Measurements from ENCODE around the gene TRAF2. TPM values are rescaled to one million over a fixed set of nuclear protein-coding genes. Genes with fewer than 3 reads are reported as not detected.

The TRAF2 gene
- total RNA-seq, 4 donors from 2014 or later, result 5.0 to 10.8 (median 10.6) TPM

DNA sequence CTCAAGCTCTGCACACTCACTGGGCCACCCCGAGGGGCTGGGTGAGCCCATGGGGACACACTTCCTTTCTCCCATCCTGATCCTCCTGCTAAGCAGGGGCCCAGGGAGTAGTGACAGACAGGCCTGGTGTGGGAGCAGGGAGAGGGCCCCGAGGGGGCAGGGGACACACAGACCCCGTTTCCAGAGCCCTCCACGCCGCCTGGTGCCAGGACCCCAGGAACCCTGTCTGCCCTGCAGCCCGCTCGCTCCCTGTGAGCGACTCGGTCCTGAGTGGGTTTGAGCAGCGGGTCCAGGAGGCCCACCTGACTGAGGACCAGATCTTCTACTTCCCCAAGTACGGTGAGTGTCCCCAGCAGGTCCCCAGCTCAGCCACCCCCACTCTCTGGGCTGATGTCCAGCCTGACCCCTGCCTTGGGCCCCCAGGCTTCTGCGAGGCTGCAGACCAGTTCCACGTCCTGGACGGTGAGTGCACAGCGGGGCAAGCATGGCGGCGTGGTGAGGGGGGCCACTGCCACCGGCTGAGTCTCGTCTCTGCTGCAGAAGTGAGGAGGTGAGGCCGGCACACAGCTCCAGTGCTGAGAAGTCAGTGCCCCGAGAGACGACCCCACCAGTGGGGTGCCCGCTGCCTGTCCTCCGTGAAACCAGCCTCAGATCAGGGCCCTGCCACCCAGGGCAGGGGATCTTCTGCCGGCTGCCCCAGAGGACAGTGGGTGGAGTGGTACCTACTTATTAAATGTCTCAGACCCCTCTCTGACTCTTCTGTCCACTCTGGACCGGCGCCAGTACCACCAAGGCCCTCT is 60.1 kb downstream of the TRAF2 start:
- DNase-seq (ENCODE audit: low spot score in 2 of 2), result no peak
- 66 to 73% methylated on average over 10 to 19 of the region's 27 CpGs for WGBS, 2 donors
- Histone ChIP-seq H3K27ac (peak overlapping the region; percentile 61 to 92 (median 88)), H3K36me3 (peaks cover 4 to 20% (median 16%) of the 10 kb centered on the region in 3 donors), H3K4me3 (no peak overlapping the region), H3K27me3 (no peaks in the 10 kb centered on the region), H3K4me1 (peaks cover 0 to 87% (median 44%) of the 10 kb centered on the region in 4 donors), H3K9me3 (no peaks in the 10 kb centered on the region)
- TF ChIP-seq CTCF (IDR thresholded peaks at IDR 0.05) (no peak), EP300 (IDR thresholded peaks at IDR 0.05) (no peak), POLR2A (IDR thresholded peaks at IDR 0.05) (no peak)

DNA sequence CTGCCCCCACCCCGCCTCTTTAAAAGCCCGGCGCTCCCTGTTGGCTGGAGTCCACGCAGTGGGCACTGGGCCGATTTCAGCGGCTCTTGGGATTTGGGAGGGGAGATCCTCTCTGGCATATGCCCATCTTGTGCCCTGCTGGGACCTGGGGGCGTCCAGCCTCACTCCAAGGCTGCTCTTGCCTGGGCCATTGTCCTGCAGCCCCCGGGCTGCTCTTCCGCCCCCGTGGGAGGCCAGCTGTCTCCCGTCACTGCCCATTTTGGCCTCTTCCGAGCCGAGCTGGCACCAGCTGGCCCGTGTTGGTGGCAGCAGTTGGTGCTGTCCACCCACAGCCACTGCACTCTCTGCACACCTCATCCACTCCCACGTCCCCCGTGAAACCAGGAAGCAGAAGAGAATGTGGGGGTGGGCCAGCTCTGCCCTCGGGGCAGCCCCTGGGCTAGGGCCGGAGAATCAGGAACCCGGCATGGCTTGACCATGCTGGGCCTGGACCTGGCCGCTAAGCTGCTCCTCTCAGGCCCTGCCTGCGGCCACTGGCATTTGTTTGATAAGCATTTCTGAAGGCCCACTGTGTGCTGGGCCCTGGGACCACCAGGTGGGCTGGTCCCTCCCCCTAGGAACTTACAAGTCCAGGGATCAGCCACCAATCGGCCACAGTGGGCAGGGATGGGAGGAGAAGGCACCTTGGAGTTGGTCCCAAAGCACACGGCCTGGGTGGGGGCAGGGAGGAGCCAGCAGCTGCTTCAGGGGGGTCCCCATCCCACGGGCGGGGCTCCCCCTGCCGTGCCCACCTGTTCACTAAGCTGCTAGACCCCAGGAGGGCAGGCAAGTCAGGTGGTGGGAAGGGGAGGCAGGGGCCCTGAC is 60.9 kb downstream of the TRAF2 start:
- TF ChIP-seq POLR2A (IDR thresholded peaks at IDR 0.05) (no peak), EP300 (IDR thresholded peaks at IDR 0.05) (no peak), CTCF (IDR thresholded peaks at IDR 0.05) (no peak)
- Histone ChIP-seq H3K4me3 (no peak overlapping the region), H3K27me3 (no peaks in the 10 kb centered on the region), H3K27ac (peak overlapping the region; percentile 61 to 92 (median 88)), H3K36me3 (peaks cover 0 to 12% (median 7%) of the 10 kb centered on the region in 3 donors), H3K9me3 (no peaks in the 10 kb centered on the region), H3K4me1 (peaks cover 0 to 89% (median 50%) of the 10 kb centered on the region in 4 donors)
- WGBS, 2 donors, result 57 to 58% methylated on average over 20 of the region's 26 CpGs
- no peak for DNase-seq (ENCODE audit: low spot score in 2 of 2)

DNA sequence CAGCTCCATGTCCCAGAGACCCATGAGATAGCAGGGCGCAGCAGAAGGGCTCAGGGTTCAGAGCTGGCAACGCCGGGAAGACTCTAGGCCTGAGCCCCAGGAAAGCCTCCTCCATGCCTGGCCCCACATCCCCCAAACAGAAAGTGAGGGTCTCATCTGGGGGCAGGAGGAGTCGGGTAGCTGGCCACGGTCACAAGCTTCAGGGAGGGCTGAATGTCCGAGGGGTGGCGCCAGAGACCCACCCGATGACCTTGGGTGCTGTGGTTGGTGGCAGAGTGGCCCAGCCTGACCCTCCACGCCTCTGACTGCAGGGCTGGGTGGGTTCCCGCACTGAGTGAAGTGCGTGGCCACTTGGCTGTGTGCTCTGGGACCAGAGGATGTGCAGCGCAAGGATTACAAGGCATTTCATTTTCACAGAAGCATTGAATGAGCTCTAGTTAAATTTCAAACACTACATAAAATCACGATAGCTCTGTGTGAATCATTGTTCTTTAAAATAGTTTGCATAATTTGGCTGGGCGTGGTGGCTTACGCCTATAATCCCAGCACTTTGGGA is 61.7 kb downstream of the TRAF2 start:
- Histone ChIP-seq H3K9me3 (no peaks in the 10 kb centered on the region), H3K27ac (peak overlapping the region; percentile 61 to 92 (median 88)), H3K36me3 (peaks cover 0 to 4% (median 0%) of the 10 kb centered on the region in 3 donors), H3K27me3 (no peaks in the 10 kb centered on the region), H3K4me1 (peaks cover 0 to 88% (median 46%) of the 10 kb centered on the region in 4 donors), H3K4me3 (no peak overlapping the region)
- TF ChIP-seq CTCF (IDR thresholded peaks at IDR 0.05) (peak; percentile 41 to 80 (median 58)), POLR2A (IDR thresholded peaks at IDR 0.05) (no peak), EP300 (IDR thresholded peaks at IDR 0.05) (no peak)
- no peak for DNase-seq (ENCODE audit: low spot score in 2 of 2)
- WGBS, 2 donors, result 17 to 22% methylated on average over 12 to 13 of the region's 15 CpGs

DNA sequence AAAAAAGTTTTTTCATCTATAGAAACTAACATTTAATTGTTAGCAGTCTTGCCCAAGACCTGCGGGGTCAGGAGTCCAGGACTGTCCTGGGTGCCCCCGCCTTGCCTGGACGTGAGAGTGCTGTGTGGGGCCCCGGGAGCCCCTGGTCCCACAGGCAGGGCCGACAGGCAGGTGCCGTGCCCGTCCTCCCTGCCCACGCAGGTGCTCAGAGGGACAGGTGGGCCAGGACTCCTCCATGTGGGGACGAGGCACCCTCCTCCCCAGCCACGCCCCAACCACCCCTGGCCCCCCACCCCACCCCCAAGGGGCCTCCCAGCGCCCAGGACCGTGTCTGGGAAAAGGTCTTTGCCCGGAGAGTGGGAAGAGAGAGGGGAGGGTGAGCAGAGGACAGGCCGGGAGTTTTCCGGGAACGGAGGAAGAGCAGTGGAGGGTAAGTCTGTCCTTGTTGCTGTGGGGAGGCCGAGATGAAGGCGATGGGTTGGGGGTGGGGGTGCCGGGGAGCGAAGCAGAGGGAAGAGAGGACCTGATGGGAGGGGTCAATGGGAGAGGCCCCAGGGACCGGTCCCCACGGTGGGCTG is 63.0 kb downstream of the TRAF2 start:
- Histone ChIP-seq H3K36me3 (no peaks in the 10 kb centered on the region), H3K27ac (peak overlapping the region; percentile 59 to 92 (median 88)), H3K9me3 (no peaks in the 10 kb centered on the region), H3K4me1 (peaks cover 0 to 80% (median 38%) of the 10 kb centered on the region in 4 donors), H3K4me3 (peak overlapping the region; percentile 52 to 74 (median 66)), H3K27me3 (no peaks in the 10 kb centered on the region)
- TF ChIP-seq EP300 (IDR thresholded peaks at IDR 0.05), result no peak
- no peak for TF ChIP-seq POLR2A (IDR thresholded peaks at IDR 0.05)
- no peak for TF ChIP-seq CTCF (IDR thresholded peaks at IDR 0.05)
- no peak for DNase-seq (ENCODE audit: low spot score in 2 of 2)
- whole genome bisulfite sequencing, 2 donors, result 13 to 16% methylated on average over 20 to 22 of the region's 22 CpGs

Measured in tibial nerve (tissue), 4 donors.